GM18867 (cell line): ENCODE data around the gene DUT.

Experiments
- ATAC-seq: cut with Tn5 transposase; IDR thresholded peaks from one replicate; pipeline ENCODE4 v1.9.1; 2021; ENCODE audit warnings: mild to moderate bottlenecking, moderate library complexity; ENCODE audit not compliant: unreplicated experiment

The DUT gene

DNA sequence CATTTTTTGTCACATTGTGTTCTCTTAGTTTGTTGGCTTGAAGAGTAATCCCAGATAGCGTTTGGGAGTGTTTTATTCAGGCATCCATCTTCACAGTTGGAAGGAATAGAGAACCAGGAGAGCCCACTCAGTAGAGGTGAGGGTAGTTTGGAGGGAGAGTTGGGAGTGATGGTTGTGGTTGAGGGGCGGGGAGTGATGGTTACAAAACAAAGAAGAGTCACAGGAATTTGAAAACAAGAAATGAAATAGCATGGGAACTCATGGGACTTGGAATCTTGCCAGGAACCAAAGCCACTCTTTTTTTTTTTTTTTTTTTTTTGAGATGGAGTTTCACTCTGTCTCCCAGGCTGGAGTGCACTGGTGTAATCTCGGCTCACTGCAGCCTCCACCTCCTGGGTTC is 36.3 kb downstream of the DUT start:
- no peak for ATAC-seq

DNA sequence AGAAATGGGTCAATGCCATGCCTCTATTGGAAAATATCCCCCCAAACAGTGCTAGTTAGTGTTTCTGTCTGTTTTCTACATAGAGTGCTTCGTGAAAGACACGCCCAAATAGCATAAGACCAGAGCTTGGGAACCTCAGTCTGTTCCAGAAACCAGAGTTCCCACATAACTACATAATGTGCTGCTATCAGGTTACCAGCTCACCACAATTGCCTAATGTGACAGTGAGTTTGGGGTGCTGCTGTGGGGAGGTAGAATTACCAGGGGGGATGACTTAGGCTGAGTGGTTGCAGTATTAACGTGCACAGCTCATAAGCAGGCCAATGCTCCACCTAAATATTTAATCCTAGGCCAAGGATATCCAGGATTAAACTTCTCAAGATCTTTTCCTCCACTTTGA is 39.2 kb downstream of the DUT start:
- ATAC-seq, result no peak

DNA sequence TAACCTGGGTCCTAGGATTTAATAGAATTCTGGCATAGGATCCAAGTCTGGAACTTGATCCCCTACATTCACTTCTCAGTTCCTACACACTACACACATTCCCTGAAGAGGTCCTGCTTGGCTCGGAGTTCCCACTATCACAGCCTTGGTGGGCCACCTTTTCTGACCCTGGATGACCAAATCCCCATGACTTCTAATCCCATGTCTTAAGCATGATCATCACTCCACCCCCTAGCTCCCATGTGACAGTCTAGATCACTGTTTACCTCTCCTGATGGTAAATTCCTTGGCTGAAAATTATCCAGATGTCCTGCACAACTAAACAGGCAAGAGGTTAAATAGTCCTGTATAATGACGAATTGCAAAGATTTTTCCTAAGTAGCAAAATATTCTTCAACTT is 40.3 kb downstream of the DUT start:
- ATAC-seq, result no peak

DNA sequence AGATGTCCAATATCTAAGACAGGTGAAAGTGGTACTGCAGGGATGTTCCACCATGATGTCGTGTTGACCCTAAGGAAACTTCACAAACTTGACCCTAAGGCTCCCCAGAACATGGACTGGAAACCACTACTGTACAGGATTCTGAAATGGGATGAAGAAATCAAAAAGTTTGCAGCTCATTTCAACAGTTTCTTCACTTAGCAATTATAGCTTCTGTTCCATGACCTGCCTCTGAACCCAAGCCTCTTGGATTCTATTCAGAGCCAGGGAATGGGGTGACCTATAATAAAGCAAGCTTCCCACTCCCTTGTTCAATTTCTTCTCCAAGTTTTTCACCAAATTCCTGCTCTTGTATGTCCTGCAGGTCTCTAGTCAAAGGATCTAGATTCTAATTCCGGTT is 40.7 kb downstream of the DUT start:
- no peak for ATAC-seq

DNA sequence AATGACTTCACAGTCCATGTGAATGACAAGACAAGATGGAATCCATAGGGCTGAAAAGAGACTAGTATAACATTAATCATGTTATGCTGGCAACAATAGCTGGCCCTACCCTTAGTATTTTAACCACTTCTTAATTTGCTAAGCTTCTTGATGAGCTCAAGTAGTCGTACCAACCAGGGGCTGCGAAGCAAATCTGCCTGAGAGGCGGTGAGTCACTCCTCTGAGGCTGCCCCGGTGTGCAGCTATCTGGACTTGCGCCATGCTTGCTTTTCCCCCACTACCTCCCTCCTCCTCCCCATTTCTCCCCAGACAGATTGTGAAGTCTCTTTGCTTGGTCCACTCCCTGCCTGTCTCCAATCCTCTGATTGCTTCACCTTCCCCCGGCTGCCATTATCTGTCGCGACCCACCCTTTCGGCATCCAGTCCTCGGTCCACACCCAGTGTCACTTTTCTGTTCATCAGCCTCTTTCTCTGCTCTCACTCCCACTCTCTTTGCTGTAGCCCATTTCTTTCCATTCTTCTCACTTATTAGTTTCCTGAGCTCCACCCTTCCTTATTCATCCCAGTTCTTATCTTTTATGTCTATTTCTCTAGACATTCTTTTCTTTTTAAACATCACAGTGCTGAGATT is 42.7 kb downstream of the DUT start:
- no peak for ATAC-seq

DNA sequence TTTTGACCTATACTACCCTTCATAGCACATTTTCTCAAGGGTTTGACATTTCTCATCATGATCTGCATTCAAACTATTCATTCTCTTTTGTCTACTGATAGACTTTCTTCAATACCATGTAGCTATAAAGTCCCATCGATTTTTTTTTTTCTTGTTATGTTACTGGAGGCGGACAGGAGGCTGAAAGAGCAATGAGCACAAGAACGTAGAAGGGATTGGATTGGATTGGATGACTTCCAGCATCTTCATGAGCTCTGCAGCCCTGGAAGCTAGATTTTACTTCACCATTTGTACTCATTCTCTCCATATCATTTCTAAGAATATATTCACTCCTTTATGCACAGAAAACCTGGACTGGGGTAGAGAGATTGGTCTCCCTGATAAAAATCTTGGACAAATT is 43.2 kb downstream of the DUT start:
- ATAC-seq, result no peak

DNA sequence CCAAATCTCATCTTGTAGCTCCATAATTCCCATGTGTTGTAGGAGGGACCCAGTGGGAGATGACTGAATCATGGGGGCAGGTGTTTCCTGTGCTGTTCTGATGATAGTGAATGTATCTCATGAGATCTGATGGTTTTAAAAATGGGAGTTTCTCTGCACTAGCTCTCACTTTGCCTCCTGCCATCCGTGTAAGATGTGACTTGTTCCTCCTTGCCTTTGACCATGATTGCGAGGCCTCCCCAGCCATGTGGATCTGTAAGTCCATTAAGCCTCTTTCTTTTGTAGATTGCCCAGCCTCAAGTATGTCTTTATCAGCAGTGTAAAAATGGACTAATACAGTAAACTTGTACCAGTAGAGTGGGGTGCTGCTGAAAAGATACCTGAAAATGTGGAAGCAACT is 44.5 kb downstream of the DUT start:
- no peak for ATAC-seq

DNA sequence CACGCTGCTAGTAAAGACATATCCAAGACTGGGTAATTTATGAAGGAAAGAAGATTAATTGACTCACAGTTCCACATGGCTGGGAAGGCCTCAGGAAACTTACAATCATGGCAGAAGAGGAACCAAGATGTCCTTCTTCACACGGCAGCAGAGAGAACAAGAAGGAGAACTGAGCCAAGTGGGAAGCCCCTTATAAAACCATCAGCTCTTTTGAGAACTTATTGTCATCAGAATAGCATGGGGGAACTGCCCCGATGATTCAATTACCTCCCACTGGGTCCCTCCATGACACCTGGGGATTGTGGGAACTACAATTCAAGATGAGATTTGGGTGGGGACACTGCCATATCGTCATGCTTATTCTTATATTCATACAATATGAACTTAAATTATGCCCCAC is 49.0 kb downstream of the DUT start:
- ATAC-seq, result no peak

DNA sequence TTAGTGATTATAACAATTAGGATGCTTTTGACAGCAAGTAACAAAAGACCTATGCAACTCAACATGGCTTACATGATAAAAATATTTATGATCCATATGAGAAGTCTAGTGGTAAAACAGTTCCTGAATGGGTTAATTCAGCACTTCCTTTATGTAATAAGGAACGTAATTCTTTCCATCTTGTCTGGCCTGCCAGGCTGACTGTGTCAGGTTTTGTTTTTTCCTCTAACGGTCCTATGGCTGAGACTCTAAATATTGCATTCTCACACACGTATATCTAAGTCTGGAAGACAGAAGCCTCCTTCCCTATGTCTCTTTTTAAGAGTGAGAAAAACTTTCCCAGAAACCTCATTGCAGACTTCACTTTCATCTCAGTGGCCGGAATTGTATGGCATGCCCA is 50.6 kb downstream of the DUT start:
- no peak for ATAC-seq

DNA sequence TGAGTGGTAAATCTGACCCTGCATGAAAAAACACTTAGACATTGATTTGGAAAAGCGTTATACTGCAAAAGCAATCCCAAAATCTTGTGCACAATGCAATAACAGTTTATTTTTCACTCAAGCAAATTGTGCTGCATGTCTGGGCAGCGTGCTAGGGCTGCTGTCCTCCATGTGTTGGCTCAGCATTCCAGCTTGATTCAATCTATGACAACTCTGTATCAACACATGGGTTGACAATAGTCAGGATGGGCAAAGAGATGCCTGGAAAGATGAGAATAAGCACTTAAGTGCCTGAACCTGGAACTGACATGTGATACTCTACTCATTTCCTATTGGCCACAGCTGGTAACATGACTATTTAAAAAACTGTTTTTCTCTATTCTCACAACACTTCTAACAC is 51.8 kb downstream of the DUT start:
- no peak for ATAC-seq

DNA sequence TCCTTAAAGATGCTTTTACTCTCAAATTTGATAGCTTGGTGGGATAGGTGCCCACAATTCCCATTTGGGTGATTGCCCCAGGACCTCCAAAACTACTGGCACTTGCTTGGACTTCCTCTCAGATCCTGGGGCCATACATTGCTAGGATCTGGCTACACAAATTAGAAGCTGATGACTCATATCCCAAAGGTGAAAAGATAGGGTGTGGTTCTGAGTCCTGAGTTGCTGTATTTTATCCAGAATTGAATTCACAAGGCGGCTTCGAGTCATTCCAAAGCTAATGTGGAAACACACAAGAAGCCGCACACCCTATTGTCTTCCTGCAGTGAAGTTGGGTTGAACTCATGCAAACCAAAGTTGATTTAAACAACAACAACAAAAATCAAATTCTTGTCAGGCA is 53.4 kb downstream of the DUT start:
- ATAC-seq, result no peak

DNA sequence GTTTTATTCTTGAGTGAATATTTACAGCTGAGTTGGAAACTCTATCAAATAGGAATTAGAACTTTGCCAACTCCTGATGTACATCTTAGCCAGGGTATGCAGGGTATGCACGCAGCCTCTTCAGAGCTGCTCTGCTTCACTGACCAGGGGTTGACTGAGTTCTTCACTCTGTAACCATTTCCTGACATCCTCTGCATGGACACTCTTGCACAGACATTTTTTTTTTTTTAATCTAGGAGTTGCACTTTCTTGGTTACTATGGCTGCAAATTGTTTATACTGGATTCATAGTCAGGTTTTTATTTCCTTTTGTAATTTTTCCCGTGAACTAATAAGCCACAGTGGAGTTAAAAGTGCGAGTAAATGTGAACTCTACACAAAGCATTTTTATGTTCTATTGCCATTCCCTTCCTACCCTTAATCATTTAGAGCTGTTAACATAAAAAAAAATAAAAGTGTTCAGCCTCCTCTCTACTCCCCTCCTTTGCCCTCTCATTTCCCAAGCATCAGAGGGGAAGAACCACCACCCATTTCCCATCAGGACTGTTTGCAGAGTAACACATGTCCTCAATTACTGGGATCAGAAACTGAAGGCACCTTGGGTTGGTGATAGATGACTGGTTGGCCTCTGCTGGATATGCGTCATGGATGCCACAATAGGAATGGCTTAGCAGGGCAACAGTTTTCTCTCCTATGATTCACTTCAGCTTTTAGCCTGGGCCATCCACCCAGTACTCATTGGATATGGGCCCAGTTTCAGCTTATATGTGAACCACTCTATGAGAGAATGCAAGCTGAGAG is 54.0 kb downstream of the DUT start:
- ATAC-seq, result no peak

DNA sequence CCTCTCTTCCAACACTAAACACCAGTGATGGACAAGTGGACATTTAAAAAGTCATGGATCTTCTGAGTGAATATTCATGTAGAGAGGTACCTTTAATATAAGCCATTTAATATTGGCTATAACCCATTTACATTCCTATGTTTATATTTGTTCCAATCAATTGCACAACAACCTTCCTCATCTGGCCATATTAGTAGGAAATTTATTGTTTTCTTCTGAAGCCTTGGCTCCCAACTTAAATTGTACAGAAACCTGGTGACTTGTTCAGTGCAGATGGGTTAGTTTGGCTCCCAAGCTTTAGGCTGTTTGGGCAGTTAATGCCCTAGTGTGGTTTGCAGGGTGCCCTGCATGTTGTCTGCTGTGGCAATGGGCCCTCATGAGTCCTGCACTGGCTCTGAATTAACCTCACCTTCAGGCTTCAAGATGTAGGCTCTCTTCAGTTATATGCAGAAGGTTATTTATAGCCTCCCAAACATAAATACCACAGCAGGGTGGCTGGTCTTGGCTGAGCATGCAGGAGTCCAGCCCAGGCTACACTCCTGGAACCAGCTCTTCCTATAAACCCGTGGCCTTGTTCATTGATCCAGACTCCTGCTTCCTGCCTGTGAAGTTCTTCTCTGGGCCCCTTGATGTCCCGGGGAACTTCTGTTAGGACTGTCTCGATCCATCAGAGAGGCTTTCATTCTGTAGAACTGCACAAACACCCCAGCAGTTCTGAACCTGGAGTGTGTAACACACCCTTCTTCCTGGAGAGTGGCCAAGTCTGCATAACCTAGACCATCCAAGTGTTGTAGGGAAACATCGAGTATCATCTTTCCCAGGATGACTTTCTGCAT is 57.0 kb downstream of the DUT start:
- ATAC-seq, result no peak

DNA sequence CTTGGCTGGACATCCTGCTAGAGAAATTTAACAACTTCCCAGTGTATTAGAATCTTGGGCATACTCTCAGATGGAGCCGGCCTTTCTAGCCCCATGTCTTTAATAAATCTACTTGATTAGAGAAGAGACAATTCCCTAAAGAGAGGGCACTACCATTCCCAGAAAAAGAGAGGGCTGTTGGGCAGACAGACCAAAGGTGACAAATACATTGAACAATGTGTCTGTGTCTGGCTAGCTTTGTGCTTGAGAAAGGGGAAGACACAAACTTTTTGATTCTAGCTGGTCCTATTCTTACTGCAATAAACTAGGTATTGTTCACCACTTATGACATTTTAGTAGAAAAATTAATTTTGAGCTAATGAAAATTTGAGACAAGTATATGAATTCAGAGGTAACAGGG is 57.7 kb downstream of the DUT start:
- ATAC-seq, result no peak

DNA sequence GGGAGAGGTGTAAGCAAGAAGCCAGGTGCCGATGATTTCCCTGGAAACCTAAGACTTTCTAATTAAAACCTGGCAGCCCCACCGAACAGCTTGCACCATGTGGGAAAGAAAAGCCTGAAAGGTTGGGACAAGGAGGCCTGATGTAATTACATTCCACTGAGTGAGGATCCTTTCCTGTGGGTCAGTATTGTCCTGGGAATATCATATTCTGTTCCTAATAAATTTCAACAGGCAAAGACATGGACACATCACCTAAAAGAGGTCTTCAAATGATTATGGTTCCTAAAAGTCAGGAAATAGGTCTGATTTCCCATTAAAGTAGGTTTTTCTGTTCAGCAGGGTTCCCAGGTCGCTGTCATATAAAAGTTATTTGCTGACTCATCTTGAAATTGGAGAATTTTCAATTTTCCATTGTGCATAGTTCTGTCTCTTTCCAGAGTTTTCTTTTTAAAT is 58.5 kb downstream of the DUT start:
- no peak for ATAC-seq

DNA sequence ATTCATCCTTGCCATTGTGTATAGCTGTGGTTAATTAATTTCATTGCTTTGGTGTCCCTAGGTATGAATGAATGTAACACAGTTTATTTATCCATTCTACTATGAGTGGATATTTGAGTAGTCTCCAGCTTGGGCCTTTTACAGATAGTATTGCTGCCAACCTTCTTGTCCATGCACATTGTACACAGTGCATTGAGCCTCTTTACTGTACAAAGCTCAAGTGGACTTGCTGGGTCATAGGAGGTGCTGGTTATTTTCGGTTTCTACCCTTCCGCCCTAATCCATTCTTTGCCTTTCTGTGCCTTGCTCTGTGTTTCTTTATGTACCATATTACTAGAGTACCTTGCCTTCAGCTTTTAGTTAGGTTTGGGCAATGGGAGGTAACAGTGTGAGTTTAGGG is 60.7 kb downstream of the DUT start:
- ATAC-seq, result no peak

DNA sequence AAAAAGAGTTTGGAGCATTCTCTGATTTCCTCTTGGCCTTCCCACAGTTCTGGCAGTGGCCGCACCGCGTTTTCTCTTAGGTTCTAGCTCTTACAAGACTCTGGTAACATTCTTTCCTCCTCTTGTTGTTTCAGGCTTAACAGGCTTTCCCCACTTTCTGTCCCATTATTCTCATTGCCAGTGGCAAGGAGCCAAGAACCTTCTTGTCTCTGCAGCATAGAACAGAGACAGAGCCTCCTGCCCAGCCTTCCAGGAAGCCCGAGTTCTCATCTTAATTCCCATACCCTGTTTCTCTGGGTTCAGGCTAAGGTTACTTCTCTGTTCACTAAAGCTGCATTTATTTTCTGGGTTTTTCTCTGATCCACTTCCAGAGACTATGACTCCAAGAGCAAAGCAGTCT is 61.1 kb downstream of the DUT start:
- ATAC-seq, result no peak
